OCI-LY1 (cell line): ENCODE data around the gene DMTF1.

Experiments
- EZH2 ChIP-seq: fragments of 200-600 bp; sonication (generic), shearing (Covaris generic); IDR thresholded peaks from 2 replicates; pipeline ENCODE4 v1.8.0; 2017; ENCODE audit warnings: borderline replicate concordance, mixed run types, mild to moderate bottlenecking, antibody characterized with exemption, low read length, moderate library complexity, mixed read lengths
- TF ChIP-seq, protein P1 (sequence below): fragments of 200-600 bp; sonication (generic), shearing (Covaris generic); IDR thresholded peaks from 2 replicates; pipeline ENCODE4 v1.5.1; 2017; ENCODE audit warnings: mild to moderate bottlenecking, antibody characterized with exemption, low read length, moderate library complexity, mixed read lengths

DNA sequence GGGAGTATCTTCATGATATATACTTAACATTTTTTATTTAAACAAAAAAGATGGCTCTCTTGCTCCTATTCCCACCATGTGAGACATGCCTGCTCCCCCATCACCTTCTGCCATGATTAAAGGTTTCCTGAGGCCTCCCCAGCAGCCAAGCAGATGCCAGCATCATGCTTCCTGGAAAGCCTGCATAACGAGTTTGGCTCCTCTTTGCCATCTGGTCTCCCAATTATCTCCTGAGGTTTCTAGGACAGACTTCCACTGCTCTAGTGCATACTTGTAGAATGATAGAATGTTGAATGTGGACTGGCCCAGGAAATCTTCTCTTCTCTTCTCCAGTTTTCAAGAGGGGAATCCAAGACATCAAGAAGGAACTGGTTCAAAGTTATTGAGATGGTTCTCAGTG is 46.9 kb upstream of the DMTF1 start:
- TF ChIP-seq, protein P1, sequence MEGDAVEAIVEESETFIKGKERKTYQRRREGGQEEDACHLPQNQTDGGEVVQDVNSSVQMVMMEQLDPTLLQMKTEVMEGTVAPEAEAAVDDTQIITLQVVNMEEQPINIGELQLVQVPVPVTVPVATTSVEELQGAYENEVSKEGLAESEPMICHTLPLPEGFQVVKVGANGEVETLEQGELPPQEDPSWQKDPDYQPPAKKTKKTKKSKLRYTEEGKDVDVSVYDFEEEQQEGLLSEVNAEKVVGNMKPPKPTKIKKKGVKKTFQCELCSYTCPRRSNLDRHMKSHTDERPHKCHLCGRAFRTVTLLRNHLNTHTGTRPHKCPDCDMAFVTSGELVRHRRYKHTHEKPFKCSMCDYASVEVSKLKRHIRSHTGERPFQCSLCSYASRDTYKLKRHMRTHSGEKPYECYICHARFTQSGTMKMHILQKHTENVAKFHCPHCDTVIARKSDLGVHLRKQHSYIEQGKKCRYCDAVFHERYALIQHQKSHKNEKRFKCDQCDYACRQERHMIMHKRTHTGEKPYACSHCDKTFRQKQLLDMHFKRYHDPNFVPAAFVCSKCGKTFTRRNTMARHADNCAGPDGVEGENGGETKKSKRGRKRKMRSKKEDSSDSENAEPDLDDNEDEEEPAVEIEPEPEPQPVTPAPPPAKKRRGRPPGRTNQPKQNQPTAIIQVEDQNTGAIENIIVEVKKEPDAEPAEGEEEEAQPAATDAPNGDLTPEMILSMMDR: no peak
- no peak for TF ChIP-seq EZH2
